Endometrium (tissue), 2 donors: ENCODE measurements around the gene TUBB2A.
"Not testable (repeated sequence)": the region's sequence is repeated elsewhere in the genome, so short reads cannot be mapped to it uniquely, and the experiment has no call there.

ENCODE experiments used
- FAIRE-seq: peaks from 2 replicates; lab custom pipeline; 2012; peaks lifted over from hg19 to GRCh38; lab: Jason Lieb, UNC
- donor health status: control.
- donor health status: control.

The TUBB2A gene

GRCh38 chr6:3179945-3180344, 22.6 kb upstream of the TUBB2A start:
- FAIRE-seq = not testable (repeated sequence)

- FAIRE-seq = not testable (repeated sequence)
These were observed 21.3 kb upstream of the TUBB2A start for GRCh38 chr6:3178666-3179065.

DNA sequence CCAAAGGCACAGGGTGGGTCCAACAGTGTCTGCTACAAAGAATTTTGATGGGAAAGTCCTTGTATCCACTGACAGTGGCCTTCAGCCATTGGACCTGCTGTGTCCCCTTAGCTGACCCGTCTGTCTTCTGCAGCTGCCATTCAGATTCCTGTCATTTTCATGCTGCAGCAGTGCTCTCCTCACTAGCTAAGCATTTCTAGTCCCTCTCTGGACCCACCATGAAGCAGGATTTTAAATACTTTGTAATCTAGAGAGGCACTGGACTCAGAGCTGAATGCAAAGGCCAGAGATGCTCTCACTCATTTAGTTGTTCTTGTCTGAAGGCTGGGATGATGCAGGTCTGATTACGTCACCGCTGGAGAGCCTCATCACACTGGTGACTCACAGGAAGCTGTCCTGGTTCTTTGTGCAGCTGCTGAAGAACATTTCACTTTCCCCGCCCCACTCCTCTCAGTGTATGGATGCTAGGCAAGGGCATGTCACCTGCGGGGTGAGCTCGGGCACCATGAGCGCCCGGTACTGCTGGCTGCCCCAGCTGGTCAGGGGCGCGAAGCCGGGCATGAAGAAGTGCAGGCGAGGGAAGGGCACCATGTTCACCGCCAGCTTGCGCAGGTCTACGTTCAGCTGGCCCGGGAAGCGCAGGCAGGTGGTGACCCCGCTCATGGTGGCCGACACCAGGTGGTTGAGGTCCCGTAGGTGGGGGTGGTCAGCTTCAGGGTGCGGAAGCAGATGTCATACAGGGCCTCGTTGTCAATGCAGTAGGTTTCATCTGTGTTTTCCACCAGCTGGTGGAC, 19.4 kb upstream of the TUBB2A start:
- no peak for FAIRE-seq

DNA sequence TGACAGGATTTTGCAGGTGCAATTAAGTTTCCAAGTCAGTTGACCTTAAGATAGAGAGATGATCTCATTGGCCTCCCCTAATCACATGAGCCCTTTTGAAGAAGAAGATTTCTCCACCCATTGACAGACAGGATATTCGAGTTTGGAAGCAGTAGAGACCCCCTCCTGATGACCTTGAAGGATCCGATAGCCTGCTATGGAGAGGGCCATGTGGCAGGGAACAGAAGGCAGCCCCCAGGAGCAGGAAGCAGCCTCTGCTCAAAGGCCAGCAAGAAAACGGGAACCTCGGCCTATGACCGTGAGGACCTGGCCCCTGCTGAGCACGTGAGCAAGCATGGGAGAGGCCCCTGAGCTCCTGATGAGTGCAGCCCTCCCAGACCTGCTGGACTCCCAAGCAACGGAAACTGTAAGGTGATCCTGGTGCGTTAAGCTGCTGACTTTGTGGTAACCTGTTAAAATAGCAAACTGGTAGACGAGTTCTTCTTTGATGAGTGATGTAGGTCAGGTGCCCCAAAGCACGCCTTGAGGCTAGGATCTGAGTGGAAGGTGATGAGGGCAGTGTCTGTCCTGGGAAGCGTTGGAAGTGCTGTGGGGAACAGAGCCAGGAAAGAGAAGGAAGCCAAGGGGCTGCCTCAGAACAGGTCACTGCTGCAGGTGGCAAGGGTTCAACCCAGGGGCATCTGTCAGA, 18.5 kb upstream of the TUBB2A start:
- no peak for FAIRE-seq

DNA sequence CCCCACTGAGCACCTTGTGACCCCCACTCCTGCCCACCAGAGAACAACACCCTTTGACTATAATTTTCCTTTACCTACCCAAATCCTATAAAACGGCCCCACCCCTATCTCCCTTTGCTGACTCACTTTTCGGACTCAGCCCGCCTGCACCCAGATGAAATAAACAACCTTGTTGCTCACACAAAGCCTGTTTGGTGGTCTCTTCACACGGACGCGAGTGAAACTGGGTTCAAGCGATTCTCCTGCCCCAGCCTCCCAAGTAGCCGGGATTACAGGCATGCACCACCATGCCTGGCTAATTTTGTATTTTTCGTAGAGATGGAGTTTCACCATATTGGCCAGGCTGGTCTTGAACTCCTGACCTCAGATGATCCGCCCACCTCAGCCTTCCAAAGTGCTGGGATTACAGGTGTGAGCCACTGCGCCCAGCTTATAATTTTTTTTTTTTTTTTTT, 16.3 kb upstream of the TUBB2A start:
- FAIRE-seq = not testable (repeated sequence)

DNA sequence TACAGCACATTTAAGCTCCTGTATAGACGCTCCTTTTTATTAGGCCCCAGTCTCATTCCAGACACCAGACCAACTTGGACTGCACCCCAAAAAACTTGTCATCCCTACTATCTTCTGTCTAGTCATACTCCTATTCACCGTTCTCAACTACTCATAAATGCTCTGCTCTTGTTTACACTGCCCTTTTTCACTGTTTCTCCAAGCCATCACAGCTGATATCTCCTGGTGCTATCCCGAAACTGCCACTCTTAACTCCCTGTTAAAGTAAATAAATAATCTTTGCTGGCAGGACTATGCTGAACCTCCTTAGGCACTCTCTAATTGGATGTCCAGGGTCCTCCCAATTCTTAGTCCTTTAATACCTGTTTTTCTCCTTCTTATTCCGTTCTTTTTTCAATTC, 15.4 kb upstream of the TUBB2A start:
- FAIRE-seq = not testable (repeated sequence)

DNA sequence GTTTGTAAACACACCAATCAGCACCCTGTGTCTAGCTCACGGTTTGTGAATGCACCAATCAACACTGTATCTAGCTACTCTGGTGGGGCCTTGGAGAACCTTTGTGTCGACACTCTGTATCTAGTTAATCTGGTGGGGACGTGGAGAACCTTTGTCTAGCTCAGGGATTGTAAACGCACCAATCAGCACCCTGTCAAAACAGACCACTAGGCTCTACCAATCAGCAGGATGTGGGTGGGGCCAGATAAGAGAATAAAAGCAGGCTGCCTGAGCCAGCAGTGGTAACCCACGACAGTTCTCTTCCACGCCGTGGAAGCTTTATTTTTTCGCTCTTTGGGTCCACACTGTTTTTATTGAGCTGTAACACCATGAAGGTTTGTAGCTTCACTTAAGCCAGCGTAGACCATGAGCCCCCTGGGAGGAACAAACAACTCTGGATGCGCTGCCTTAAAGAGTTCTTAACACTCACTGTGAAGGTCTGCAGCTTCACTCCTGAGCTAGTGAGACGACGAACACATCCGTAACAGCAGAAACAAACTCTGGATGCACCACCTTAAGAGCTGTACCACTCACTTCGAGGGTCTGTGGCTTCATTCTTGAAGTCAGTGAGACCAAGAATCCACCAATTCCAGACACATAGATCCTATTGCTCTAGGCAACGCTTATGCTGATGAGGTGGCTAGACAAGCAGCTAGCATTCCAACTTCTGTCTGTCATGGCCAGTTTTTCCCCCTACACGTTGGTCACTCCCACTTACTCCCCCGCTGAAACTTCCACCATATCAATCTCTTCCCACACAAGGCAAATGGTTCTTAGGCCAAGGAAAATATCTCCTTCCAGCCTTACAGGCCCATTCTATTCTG, 14.2 kb upstream of the TUBB2A start:
- FAIRE-seq = not testable (repeated sequence)

DNA sequence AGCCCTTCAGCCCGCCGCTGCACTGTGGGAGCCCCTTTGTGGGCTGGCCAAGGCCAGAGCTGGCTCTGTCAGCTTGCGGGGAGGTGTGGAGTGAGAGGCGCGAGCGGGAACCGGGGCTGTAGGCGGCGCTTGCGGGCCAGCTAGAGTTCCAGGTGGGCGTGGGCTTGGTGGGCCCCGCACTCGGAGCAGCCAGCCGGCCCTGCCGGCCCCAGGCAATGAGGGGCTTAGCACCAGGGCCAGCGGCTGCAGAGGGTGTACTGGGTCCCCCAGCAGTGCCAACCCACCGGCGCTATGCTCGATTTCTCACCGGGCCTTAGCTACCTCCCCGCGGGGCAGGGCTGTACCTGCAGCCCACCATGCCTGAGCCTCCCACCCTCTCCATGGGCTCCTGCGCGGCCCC, 13.3 kb upstream of the TUBB2A start:
- FAIRE-seq = not testable (repeated sequence)

- FAIRE-seq = not testable (repeated sequence)
These were observed 10.7 kb upstream of the TUBB2A start for GRCh38 chr6:3168046-3168445.

GRCh38 chr6:3166535-3167225, 9.3 kb upstream of the TUBB2A start:
- FAIRE-seq = not testable (repeated sequence)

- FAIRE-seq = no peak
These were observed 8.5 kb upstream of the TUBB2A start for GRCh38 chr6:3165631-3166534.

GRCh38 chr6:3164388-3164787, 7.0 kb upstream of the TUBB2A start:
- FAIRE-seq = no peak

- FAIRE-seq = no peak
These were observed 5.9 kb upstream of the TUBB2A start for GRCh38 chr6:3163248-3163594.

- FAIRE-seq = no peak
These were observed 5.4 kb upstream of the TUBB2A start for GRCh38 chr6:3162565-3163247.

GRCh38 chr6:3162067-3162497, 4.7 kb upstream of the TUBB2A start:
- no peak for FAIRE-seq

GRCh38 chr6:3159805-3160781, 2.7 kb upstream of the TUBB2A start:
- no peak for FAIRE-seq

DNA sequence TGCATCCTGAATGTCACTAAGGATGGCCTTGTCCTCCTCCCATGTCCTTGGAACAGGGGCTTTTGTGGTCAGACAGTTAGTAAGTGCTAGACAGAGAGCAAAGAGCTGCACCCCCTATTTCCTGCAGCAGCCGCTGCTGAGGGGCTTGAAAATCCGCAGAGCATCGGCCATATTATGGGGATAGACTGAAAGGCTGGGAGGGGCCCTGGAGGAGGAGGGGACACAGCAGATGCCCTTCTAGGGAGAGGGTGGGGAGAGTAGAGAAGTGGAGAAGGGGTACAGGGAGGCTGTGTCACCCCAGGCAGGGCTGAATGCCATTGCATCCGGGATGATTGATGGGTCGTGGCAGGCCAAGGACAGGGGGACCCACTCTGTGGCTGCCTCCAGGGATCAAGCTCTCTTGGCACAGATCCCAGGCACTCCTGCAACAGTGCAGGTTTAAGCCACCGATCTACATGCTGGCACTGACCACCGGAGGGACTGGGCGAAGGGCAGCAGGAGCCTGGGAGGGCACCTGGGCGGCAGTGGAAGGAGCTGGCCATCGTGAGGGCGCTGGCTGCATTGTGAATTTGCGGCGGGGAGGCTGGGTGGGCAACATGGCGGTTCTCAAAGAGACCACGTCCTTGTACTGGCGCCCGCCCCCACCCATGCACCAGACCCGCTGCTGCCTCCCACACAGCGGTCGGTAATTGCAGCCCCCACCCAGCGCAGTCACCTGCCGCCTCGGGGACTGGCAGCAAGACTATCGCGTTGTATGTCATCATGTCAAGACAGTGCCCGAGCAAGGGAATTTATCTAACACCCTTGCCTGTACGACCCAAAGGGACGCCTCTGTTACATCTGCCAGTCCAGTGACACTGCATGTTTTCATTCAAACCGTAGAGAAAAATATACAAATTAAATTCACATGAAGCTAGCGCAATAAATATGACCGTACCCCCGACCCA, 887 bp downstream of the TUBB2A start:
- not testable (repeated sequence) for FAIRE-seq

DNA sequence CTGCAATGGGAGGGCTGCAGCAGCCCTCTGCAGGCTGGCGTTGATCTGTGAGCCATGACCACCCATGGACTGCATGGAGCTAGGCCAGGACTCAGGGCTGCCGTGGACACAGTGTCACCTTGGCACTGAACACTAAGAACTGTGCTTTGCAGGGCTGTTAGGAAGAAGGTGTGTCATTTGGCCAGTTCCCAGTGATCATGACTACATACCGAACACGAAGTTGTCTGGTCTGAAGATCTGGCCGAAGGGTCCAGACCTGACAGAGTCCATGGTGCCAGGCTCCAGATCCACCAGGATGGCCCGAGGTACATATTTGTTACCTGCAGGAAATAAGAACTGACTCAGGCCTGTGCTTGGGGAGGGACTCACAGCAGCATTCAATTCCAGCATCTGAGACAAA, 1.9 kb downstream of the TUBB2A start:
- not testable (repeated sequence) for FAIRE-seq
